ENCODE results near the gene KIRREL2. TPM values are rescaled to one million over a fixed set of nuclear protein-coding genes. Genes with fewer than 3 reads are reported as not detected.

The KIRREL2 gene
- total RNA-seq, 1 donor from 2014 or later: 100.0 TPM

GRCh38 chr19:35882114-35882832 lies 25.6 kb downstream of the KIRREL2 start:
- no peak overlapping the region for H3K27ac Mint-ChIP-seq
- no peak for DNase-seq (ENCODE audit: low spot score, unreplicated experiment)
- H3K4me1 Mint-ChIP-seq (ENCODE audit: low read depth): peaks cover 2% of the 10 kb centered on the region
- no peak overlapping the region for H3K4me3 Mint-ChIP-seq (ENCODE audit: low read depth)
- peaks cover 6% of the 10 kb centered on the region for H3K27me3 Mint-ChIP-seq
- H3K9me3 Mint-ChIP-seq (ENCODE audit: low read depth): no peaks in the 10 kb centered on the region
- TF ChIP-seq, protein P1, sequence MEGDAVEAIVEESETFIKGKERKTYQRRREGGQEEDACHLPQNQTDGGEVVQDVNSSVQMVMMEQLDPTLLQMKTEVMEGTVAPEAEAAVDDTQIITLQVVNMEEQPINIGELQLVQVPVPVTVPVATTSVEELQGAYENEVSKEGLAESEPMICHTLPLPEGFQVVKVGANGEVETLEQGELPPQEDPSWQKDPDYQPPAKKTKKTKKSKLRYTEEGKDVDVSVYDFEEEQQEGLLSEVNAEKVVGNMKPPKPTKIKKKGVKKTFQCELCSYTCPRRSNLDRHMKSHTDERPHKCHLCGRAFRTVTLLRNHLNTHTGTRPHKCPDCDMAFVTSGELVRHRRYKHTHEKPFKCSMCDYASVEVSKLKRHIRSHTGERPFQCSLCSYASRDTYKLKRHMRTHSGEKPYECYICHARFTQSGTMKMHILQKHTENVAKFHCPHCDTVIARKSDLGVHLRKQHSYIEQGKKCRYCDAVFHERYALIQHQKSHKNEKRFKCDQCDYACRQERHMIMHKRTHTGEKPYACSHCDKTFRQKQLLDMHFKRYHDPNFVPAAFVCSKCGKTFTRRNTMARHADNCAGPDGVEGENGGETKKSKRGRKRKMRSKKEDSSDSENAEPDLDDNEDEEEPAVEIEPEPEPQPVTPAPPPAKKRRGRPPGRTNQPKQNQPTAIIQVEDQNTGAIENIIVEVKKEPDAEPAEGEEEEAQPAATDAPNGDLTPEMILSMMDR (IDR thresholded peaks at IDR 0.05; ENCODE audit: unreplicated experiment): peak; percentile 40
- H3K36me3 Mint-ChIP-seq (ENCODE audit: insufficient read depth): peaks cover 10% of the 10 kb centered on the region

DNA sequence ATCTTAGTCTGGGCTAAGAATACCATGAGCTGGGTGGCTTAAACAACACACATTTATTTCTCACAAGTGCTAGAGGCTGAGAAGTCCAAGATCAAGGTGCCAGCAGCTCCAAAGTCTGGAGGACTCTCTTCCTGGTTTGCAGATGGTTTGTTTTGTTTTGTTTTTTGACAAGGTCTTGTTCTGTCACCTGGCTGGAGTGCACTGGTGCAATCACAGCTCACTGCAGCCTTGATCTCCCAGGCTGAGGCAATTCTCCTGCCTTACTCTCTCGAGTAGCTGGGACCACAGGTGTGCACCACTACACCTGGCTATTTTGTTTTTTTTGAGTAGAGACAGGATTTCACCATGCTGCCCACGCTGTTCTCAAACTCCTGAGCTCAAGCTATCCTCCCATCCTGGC lies 27.2 kb downstream of the KIRREL2 start:
- Mint-ChIP-seq H3K36me3 (ENCODE audit: insufficient read depth) (peaks cover 16% of the 10 kb centered on the region), H3K9me3 (ENCODE audit: low read depth) (no peaks in the 10 kb centered on the region), H3K4me1 (ENCODE audit: low read depth) (peaks cover 2% of the 10 kb centered on the region), H3K27ac (no peak overlapping the region), H3K27me3 (peaks cover 6% of the 10 kb centered on the region), H3K4me3 (ENCODE audit: low read depth) (no peak overlapping the region)
- TF ChIP-seq, protein P1 (IDR thresholded peaks at IDR 0.05; ENCODE audit: unreplicated experiment): no peak
- DNase-seq (ENCODE audit: low spot score, unreplicated experiment): no peak

DNA sequence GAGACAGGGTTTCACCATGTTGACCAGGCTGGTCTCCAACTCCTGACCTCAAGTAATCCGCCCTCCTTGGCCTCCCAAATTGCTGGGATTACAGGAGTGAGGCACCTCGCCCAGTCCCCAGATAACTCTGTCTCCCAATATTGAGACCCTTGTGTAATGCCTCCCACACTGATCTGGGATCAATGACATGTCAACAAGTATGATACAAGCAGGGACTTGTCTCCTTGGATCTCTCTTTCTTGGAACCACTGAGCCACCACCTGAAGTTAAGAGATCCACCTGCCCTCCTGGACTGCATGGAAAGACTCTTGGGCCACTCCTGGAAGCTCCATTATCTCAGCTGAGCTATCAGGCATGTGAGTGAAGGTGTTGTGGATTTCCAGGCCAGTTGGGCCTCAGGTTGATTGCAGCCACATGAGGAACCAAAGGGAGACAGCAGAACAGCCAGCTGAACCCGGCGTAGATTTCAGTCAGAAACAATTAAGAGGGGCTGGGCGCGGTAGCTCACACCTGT lies 28.6 kb downstream of the KIRREL2 start:
- H3K4me1 Mint-ChIP-seq (ENCODE audit: low read depth): no peaks in the 10 kb centered on the region
- H3K27me3 Mint-ChIP-seq: no peaks in the 10 kb centered on the region
- DNase-seq (ENCODE audit: low spot score, unreplicated experiment): no peak
- H3K36me3 Mint-ChIP-seq (ENCODE audit: insufficient read depth): peaks cover 19% of the 10 kb centered on the region
- no peak overlapping the region for H3K27ac Mint-ChIP-seq
- TF ChIP-seq, protein P1 (IDR thresholded peaks at IDR 0.05; ENCODE audit: unreplicated experiment): no peak
- H3K9me3 Mint-ChIP-seq (ENCODE audit: low read depth): no peaks in the 10 kb centered on the region
- no peak overlapping the region for H3K4me3 Mint-ChIP-seq (ENCODE audit: low read depth)

DNA sequence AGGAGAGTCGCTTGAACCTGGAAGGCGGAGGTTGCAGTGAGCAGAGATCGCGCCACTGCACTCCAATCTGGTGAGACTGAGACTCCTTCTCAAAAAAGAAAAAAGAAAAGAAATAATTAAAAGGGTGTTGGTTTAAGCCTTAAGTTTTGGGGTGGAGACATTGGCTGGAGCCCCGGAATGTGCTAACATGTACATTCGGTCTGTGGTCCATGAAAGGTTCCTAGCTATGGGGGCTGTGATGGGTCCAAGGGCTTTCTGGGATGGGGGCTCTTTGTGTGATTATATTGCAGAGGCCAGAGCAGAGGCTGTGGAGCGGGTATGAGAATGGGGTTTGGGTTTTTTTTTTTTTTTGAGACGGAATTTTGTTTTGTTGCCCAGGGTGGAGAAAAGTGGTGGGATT lies 29.2 kb downstream of the KIRREL2 start:
- Mint-ChIP-seq H3K27ac (no peak overlapping the region), H3K9me3 (ENCODE audit: low read depth) (no peaks in the 10 kb centered on the region), H3K27me3 (no peaks in the 10 kb centered on the region), H3K4me1 (ENCODE audit: low read depth) (no peaks in the 10 kb centered on the region), H3K4me3 (ENCODE audit: low read depth) (no peak overlapping the region), H3K36me3 (ENCODE audit: insufficient read depth) (peaks cover 19% of the 10 kb centered on the region)
- DNase-seq (ENCODE audit: low spot score, unreplicated experiment): no peak
- TF ChIP-seq, protein P1 (IDR thresholded peaks at IDR 0.05; ENCODE audit: unreplicated experiment): no peak

GRCh38 chr19:35887197-35887596 lies 30.5 kb downstream of the KIRREL2 start:
- Mint-ChIP-seq H3K9me3 (ENCODE audit: low read depth) (no peaks in the 10 kb centered on the region), H3K4me3 (ENCODE audit: low read depth) (no peak overlapping the region), H3K36me3 (ENCODE audit: insufficient read depth) (peaks cover 19% of the 10 kb centered on the region), H3K27me3 (no peaks in the 10 kb centered on the region), H3K27ac (no peak overlapping the region), H3K4me1 (ENCODE audit: low read depth) (no peaks in the 10 kb centered on the region)
- DNase-seq (ENCODE audit: low spot score, unreplicated experiment): no peak
- TF ChIP-seq, protein P1 (IDR thresholded peaks at IDR 0.05; ENCODE audit: unreplicated experiment): no peak
